Measurements from ENCODE around the gene RREB1.

The RREB1 gene

DNA sequence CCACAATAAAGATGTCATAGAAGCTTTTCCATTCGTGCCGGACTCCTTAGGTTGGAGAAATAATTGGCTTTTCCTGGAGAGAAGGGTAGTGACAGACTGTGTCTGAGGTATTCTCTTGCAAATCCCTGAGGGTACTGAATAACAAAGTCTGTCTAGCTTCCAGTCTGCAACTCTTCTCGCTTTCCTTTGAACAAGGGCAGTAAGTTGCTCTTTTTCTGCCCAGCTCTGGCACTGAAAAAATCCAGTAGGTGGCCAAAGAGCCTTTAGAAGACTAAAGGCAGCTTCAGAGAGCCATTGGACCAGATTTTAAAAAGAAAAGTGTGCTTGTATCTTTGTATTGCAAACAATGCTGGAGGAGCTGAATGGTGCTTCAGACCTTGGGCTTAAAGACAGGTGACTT is 20.7 kb upstream of the RREB1 start:
- H4K20me1 ChIP-seq (ENCODE audit: low read depth, low read length), result peaks cover 3% of the 10 kb centered on the region; the same call in 1 of the 2 replicates
- no peaks in the 10 kb centered on the region for H3K79me2 ChIP-seq (ENCODE audit: insufficient read depth, low read length)
- H2AFZ ChIP-seq (ENCODE audit: low read depth, low read length, severe bottlenecking), result no peak overlapping the region
- no peaks in the 10 kb centered on the region for H3K36me3 ChIP-seq (ENCODE audit: low read length)
- H3K9me2 ChIP-seq (replicated peaks; ENCODE audit: insufficient read depth, low read length), result no peaks in the 10 kb centered on the region
- TF ChIP-seq, protein P1, sequence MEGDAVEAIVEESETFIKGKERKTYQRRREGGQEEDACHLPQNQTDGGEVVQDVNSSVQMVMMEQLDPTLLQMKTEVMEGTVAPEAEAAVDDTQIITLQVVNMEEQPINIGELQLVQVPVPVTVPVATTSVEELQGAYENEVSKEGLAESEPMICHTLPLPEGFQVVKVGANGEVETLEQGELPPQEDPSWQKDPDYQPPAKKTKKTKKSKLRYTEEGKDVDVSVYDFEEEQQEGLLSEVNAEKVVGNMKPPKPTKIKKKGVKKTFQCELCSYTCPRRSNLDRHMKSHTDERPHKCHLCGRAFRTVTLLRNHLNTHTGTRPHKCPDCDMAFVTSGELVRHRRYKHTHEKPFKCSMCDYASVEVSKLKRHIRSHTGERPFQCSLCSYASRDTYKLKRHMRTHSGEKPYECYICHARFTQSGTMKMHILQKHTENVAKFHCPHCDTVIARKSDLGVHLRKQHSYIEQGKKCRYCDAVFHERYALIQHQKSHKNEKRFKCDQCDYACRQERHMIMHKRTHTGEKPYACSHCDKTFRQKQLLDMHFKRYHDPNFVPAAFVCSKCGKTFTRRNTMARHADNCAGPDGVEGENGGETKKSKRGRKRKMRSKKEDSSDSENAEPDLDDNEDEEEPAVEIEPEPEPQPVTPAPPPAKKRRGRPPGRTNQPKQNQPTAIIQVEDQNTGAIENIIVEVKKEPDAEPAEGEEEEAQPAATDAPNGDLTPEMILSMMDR (IDR thresholded peaks at IDR 0.05; ENCODE audit: insufficient read depth, low read length, poor library complexity, severe bottlenecking), result no peak
- TF ChIP-seq EZH2phosphoT487 (conservative IDR thresholded peaks at IDR 0.05; ENCODE audit: low read length), result no peak
- H3K9ac ChIP-seq (ENCODE audit: low read length), result no peak overlapping the region
- no peaks in the 10 kb centered on the region for H3K9me3 ChIP-seq (ENCODE audit: insufficient read depth, low read length)
- H3K27ac ChIP-seq (ENCODE audit: low read depth, low read length), result no peak overlapping the region
- no peaks in the 10 kb centered on the region for H3K27me3 ChIP-seq (ENCODE audit: low read length)
- H3K4me2 ChIP-seq (ENCODE audit: low read depth, low read length, poor library complexity, severe bottlenecking), result no peak overlapping the region
- no peaks in the 10 kb centered on the region for H3F3A ChIP-seq (ENCODE audit: insufficient read depth)
- H3K4me3 ChIP-seq (ENCODE audit: insufficient read depth, low read length, poor library complexity, severe bottlenecking), result no peak overlapping the region

DNA sequence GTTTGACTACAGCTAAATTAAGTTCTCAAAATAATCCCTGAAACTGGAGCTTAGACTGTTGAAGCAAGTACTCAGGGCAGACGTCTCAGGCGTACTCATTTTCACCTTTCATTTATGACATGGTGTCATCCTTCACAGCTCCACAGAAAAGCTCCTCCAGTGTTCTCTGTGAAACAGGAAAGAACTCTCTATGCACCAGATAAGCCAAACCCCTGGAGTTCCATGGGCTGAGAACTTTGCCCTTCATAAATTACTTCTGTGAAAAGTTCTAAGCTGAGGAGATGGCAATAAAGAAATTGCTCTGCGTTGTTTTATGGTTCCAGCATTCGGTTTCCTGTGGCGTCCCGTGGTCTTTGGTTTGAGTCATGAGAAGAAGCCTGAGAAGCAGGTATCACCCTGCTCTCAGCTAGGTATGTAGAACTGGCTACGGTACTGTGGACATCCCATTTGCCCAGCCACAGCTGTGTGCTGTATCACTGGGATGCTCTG is 20.2 kb upstream of the RREB1 start:
- Histone ChIP-seq H3K27ac (ENCODE audit: low read depth, low read length) (no peak overlapping the region), H3K9ac (ENCODE audit: low read length) (no peak overlapping the region)

DNA sequence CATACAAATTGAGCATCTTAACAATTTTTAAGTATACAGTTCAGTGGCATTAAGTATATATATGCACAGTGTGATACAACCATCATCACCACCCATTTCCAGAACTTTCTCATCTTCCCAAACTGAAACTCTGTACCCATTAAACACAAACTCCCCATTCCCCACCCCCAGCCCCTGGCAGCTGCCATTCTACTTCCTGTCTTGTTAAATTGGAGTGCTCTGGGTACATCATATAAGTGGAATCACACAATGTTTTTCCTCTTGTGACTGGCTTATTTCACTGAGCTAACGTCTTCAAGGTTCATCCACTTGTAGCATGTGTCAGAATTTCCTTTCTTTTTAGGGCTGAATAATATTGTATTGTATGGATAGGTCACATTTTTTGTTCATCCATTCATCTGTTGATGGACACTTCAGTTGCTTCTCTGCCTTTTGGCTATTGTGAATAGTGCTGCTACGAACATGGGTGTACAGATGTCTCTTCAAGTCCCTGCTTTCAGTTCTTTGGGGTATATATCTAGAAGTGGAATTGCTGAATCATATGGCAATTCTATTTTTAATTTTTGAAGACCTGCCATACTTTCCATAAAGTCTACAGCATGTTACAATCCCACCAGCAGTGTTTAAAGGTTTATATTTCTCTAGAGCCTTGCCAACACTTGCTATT is 19.6 kb upstream of the RREB1 start:
- Histone ChIP-seq H3K9me2 (replicated peaks; ENCODE audit: insufficient read depth, low read length) (no peaks in the 10 kb centered on the region), H3K9me3 (ENCODE audit: insufficient read depth, low read length) (no peaks in the 10 kb centered on the region), H3F3A (ENCODE audit: insufficient read depth) (no peaks in the 10 kb centered on the region), H4K20me1 (ENCODE audit: low read depth, low read length) (peaks cover 3% of the 10 kb centered on the region; the same call in 1 of the 2 replicates), H3K79me2 (ENCODE audit: insufficient read depth, low read length) (no peaks in the 10 kb centered on the region), H3K4me3 (ENCODE audit: insufficient read depth, low read length, poor library complexity, severe bottlenecking) (no peak overlapping the region), H3K4me2 (ENCODE audit: low read depth, low read length, poor library complexity, severe bottlenecking) (no peak overlapping the region), H3K27ac (ENCODE audit: low read depth, low read length) (no peak overlapping the region), H3K36me3 (ENCODE audit: low read length) (no peaks in the 10 kb centered on the region), H2AFZ (ENCODE audit: low read depth, low read length, severe bottlenecking) (no peak overlapping the region), H3K27me3 (ENCODE audit: low read length) (no peaks in the 10 kb centered on the region), H3K9ac (ENCODE audit: low read length) (no peak overlapping the region)
- TF ChIP-seq, protein P1 (IDR thresholded peaks at IDR 0.05; ENCODE audit: insufficient read depth, low read length, poor library complexity, severe bottlenecking), result no peak
- TF ChIP-seq EZH2phosphoT487 (conservative IDR thresholded peaks at IDR 0.05; ENCODE audit: low read length), result no peak

More for the DNA sequence above, 20.2 kb upstream of the RREB1 start:
- H2AFZ ChIP-seq (ENCODE audit: low read depth, low read length, severe bottlenecking), result no peak overlapping the region
- H3K27me3 ChIP-seq (ENCODE audit: low read length), result no peaks in the 10 kb centered on the region
- 0 out of 2 replicates have a peak, but pooled peaks have one; percentile 50 for TF ChIP-seq EZH2phosphoT487 (conservative IDR thresholded peaks at IDR 0.05; ENCODE audit: low read length)
- TF ChIP-seq, protein P1 (IDR thresholded peaks at IDR 0.05; ENCODE audit: insufficient read depth, low read length, poor library complexity, severe bottlenecking), result no peak
- H3K79me2 ChIP-seq (ENCODE audit: insufficient read depth, low read length), result no peaks in the 10 kb centered on the region
- H4K20me1 ChIP-seq (ENCODE audit: low read depth, low read length), result peaks cover 3% of the 10 kb centered on the region; the same call in 1 of the 2 replicates
- no peaks in the 10 kb centered on the region for H3K9me2 ChIP-seq (replicated peaks; ENCODE audit: insufficient read depth, low read length)
- H3K36me3 ChIP-seq (ENCODE audit: low read length), result no peaks in the 10 kb centered on the region
- H3K9me3 ChIP-seq (ENCODE audit: insufficient read depth, low read length), result no peaks in the 10 kb centered on the region
- no peak overlapping the region for H3K4me3 ChIP-seq (ENCODE audit: insufficient read depth, low read length, poor library complexity, severe bottlenecking)
- H3F3A ChIP-seq (ENCODE audit: insufficient read depth), result no peaks in the 10 kb centered on the region
- H3K4me2 ChIP-seq (ENCODE audit: low read depth, low read length, poor library complexity, severe bottlenecking), result no peak overlapping the region
